Progenitor cell of endocrine pancreas (in vitro differentiated cells): ENCODE data around the gene ALG9. TPM values are rescaled to one million over a fixed set of nuclear protein-coding genes. Genes with fewer than 3 reads are reported as not detected.

Experiments
- DNase-seq: peaks from one replicate; pipeline ENCODE4 v3.0.0; 2021; ENCODE audit warnings: low spot score; ENCODE audit not compliant: unreplicated experiment
- H3K27ac Mint-ChIP-seq: 2 replicates; pipeline ENCODE4 v1.8.0; 2021; ENCODE audit warnings: mild to moderate bottlenecking, moderate library complexity, mixed read lengths
- H3K27me3 Mint-ChIP-seq: 2 replicates; pipeline ENCODE4 v1.8.0; 2021; ENCODE audit warnings: mixed read lengths
- H3K36me3 Mint-ChIP-seq: 2 replicates; pipeline ENCODE4 v1.8.0; 2022; ENCODE audit warnings: mixed read lengths; ENCODE audit not compliant: insufficient read depth
- H3K4me1 Mint-ChIP-seq: 2 replicates; pipeline ENCODE4 v1.8.0; 2021; ENCODE audit warnings: low read depth, mixed read lengths
- H3K4me3 Mint-ChIP-seq: 2 replicates; pipeline ENCODE4 v1.8.0; 2021; ENCODE audit warnings: low read depth, mild to moderate bottlenecking, moderate library complexity, mixed read lengths
- H3K9me3 Mint-ChIP-seq: 2 replicates; pipeline ENCODE4 v1.8.0; 2021; ENCODE audit warnings: low read depth, mixed read lengths
- CTCF ChIP-seq: fragments of 200-600 bp; sonication (generic); IDR thresholded peaks from one replicate; pipeline ENCODE4 v1.5.0; 2021; ENCODE audit warnings: antibody characterized with exemption, mild to moderate bottlenecking; ENCODE audit not compliant: unreplicated experiment
- total RNA-seq: library from RNA; stranded (reverse); gene quantifications from 2 replicates; pipeline ENCODE4 v1.2.1, GENCODE V29; 2021

ALG9 gene
- total RNA-seq, 1 donor from 2014 or later: 45.2 TPM

- TF ChIP-seq CTCF: no peak
- Mint-ChIP-seq H3K4me1 (peaks cover 13% of the 10 kb centered on the region), H3K4me3 (no peak overlapping the region), H3K27me3 (peaks cover 5% of the 10 kb centered on the region), H3K9me3 (no peaks in the 10 kb centered on the region), H3K27ac (peak overlapping the region; percentile 85), H3K36me3 (no peaks in the 10 kb centered on the region)
- DNase-seq: no peak
These were observed 39.5 kb upstream of the ALG9 start for GRCh38 chr11:111910676-111911562.

- Mint-ChIP-seq H3K36me3 (peaks cover 4% of the 10 kb centered on the region), H3K27ac (no peak overlapping the region), H3K9me3 (peaks cover 3% of the 10 kb centered on the region), H3K4me1 (peaks cover 13% of the 10 kb centered on the region), H3K4me3 (no peak overlapping the region), H3K27me3 (peaks cover 5% of the 10 kb centered on the region)
- no peak for TF ChIP-seq CTCF
- DNase-seq: no peak
These were observed 38.0 kb upstream of the ALG9 start for GRCh38 chr11:111909378-111909777.

- peaks cover 3% of the 10 kb centered on the region for H3K9me3 Mint-ChIP-seq
- no peak overlapping the region for H3K4me3 Mint-ChIP-seq
- TF ChIP-seq CTCF: no peak
- H3K4me1 Mint-ChIP-seq: peaks cover 13% of the 10 kb centered on the region
- H3K27me3 Mint-ChIP-seq: peaks cover 5% of the 10 kb centered on the region
- peaks cover 4% of the 10 kb centered on the region for H3K36me3 Mint-ChIP-seq
- no peak for DNase-seq
- no peak overlapping the region for H3K27ac Mint-ChIP-seq
These were observed 37.4 kb upstream of the ALG9 start for GRCh38 chr11:111908639-111909305.

GRCh38 chr11:111906680-111907079 is 35.3 kb upstream of the ALG9 start:
- no peak for DNase-seq
- Mint-ChIP-seq H3K36me3 (peaks cover 4% of the 10 kb centered on the region), H3K27me3 (peaks cover 5% of the 10 kb centered on the region), H3K9me3 (peaks cover 3% of the 10 kb centered on the region), H3K4me1 (peaks cover 13% of the 10 kb centered on the region), H3K27ac (no peak overlapping the region), H3K4me3 (no peak overlapping the region)
- TF ChIP-seq CTCF: no peak

- no peak overlapping the region for H3K27ac Mint-ChIP-seq
- peaks cover 3% of the 10 kb centered on the region for H3K9me3 Mint-ChIP-seq
- H3K36me3 Mint-ChIP-seq: peaks cover 4% of the 10 kb centered on the region
- H3K4me3 Mint-ChIP-seq: no peak overlapping the region
- H3K4me1 Mint-ChIP-seq: peaks cover 2% of the 10 kb centered on the region
- H3K27me3 Mint-ChIP-seq: no peaks in the 10 kb centered on the region
- no peak for DNase-seq
- TF ChIP-seq CTCF: no peak
These were observed 34.0 kb upstream of the ALG9 start for GRCh38 chr11:111905411-111905810.
